Cardiac septum (tissue), 1 donor: ENCODE results near the gene DTX4. TPM values are rescaled to one million over a fixed set of nuclear protein-coding genes. Genes with fewer than 3 reads are reported as not detected.

ENCODE experiments used
- DNase-seq: peaks from one replicate; pipeline ENCODE4 v3.0.0-alpha.2; 2020; ENCODE audit warnings: low spot score
- intact Hi-C: fragments of 100-400 bp; cut with DNase I; formaldehyde crosslinking; loops from one replicate; pipeline ENCODE4 v1.14.0; 2022
- total RNA-seq: library from RNA; stranded (reverse); fragmentation: NEBNext Ultra II Directional; extraction: Animal tissue kit (Norgen Biotek cat#: 25700); gene quantifications from one replicate; pipeline ENCODE4 v1.2.1, GENCODE V29; 2021
- donor health status: DM: no; HTN: no; CAD: no.

The DTX4 gene
- total RNA-seq, 1 donor from 2014 or later = 1.5 TPM

DNA sequence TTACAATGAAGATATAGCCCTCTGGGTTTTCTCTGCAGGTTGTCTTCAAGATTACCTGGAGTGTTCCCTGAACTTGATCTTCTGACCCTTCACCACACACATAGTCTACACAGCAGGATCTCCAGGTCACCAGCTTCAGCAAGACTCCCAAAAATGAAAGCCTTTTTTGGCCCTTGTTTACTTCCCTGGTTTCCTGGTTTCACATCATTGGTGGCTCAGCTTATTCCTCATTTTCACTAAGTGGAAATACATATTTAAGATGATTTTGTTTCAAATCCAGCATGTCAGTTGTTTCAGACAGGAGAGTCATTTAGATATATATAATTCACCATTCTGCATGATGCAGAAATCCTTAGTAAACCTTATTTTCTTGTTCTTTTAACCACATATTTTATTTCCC, 82.4 kb downstream of the DTX4 start:
- intact Hi-C loops = no loop called here
- no peak for DNase-seq

DNA sequence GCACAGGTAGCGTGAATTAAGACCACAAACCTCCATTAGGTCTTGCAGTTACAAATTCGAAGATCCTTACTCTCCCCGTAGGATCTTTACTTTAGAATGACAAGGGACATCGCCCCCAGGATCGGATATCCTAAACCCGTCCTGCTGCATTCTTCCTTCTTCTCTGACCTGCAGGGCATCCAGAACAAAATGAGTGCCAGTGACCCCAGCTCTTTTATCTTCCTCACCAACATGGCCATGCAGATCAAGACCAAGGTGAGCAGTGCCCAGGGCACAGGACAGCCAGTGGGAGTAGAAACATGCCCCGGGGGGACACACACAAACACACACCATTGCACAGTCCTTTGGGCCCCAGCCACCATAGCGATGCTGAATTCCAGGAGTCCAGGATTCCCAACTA, 83.3 kb downstream of the DTX4 start:
- intact Hi-C loops = no loop called here
- no peak for DNase-seq

Other genes with a start within 250 kb of the DTX4 start
- gene GLYATL1, start 232.6 kb upstream of the DTX4 start, total RNA-seq = not detected
- not detected for gene GLYATL1B, start 85.8 kb upstream of the DTX4 start, total RNA-seq
- gene FAM111B, start 64.9 kb upstream of the DTX4 start, total RNA-seq = not detected
- gene FAM111A, start 29.3 kb upstream of the DTX4 start, total RNA-seq = 7.3 TPM
- gene MPEG1, start 40.8 kb downstream of the DTX4 start, total RNA-seq = 4.3 TPM
- not detected for gene OR5AN1, start 186.8 kb downstream of the DTX4 start, total RNA-seq